Neural crest cell (in vitro differentiated cells): ENCODE measurements around the gene LCNL1. TPM values are rescaled to one million over a fixed set of nuclear protein-coding genes. Genes with fewer than 3 reads are reported as not detected.
A peak's percentile ranks its signal among the peaks of the same experiment; 100 is the strongest.

Experiments used
- DNase-seq: peaks from one replicate; pipeline ENCODE4 v3.0.0; 2021; ENCODE audit warnings: low read depth, mixed read lengths, low spot score
- H3K27ac Mint-ChIP-seq: one replicate; pipeline ENCODE4 v1.8.0; 2021; ENCODE audit warnings: mild to moderate bottlenecking, mixed read lengths; ENCODE audit not compliant: unreplicated experiment
- H3K27me3 Mint-ChIP-seq: 2 replicates; pipeline ENCODE4 v1.8.0; 2021; ENCODE audit warnings: low read depth, mild to moderate bottlenecking, mixed read lengths
- H3K36me3 Mint-ChIP-seq: 2 replicates; pipeline ENCODE4 v1.8.0; 2021; ENCODE audit warnings: low read depth, mild to moderate bottlenecking, mixed read lengths
- H3K4me1 Mint-ChIP-seq: 2 replicates; pipeline ENCODE4 v1.8.0; 2021; ENCODE audit warnings: mixed read lengths
- H3K4me3 Mint-ChIP-seq: one replicate; pipeline ENCODE4 v1.8.0; 2021; ENCODE audit warnings: mild to moderate bottlenecking, mixed read lengths
- H3K9me3 Mint-ChIP-seq: 2 replicates; pipeline ENCODE4 v1.8.0; 2021; ENCODE audit warnings: mixed read lengths
- total RNA-seq: library from RNA; stranded (reverse); gene quantifications from 2 replicates; pipeline ENCODE4 v1.2.1, GENCODE V29; 2021
- TF ChIP-seq, protein P1 (sequence below): fragments of 200-600 bp; sonication (generic); conservative IDR thresholded peaks from 2 replicates; pipeline ENCODE4 v1.5.0; 2021; ENCODE audit warnings: antibody characterized with exemption, mild to moderate bottlenecking

The LCNL1 gene
- total RNA-seq, 1 donor from 2014 or later: not detected

DNA sequence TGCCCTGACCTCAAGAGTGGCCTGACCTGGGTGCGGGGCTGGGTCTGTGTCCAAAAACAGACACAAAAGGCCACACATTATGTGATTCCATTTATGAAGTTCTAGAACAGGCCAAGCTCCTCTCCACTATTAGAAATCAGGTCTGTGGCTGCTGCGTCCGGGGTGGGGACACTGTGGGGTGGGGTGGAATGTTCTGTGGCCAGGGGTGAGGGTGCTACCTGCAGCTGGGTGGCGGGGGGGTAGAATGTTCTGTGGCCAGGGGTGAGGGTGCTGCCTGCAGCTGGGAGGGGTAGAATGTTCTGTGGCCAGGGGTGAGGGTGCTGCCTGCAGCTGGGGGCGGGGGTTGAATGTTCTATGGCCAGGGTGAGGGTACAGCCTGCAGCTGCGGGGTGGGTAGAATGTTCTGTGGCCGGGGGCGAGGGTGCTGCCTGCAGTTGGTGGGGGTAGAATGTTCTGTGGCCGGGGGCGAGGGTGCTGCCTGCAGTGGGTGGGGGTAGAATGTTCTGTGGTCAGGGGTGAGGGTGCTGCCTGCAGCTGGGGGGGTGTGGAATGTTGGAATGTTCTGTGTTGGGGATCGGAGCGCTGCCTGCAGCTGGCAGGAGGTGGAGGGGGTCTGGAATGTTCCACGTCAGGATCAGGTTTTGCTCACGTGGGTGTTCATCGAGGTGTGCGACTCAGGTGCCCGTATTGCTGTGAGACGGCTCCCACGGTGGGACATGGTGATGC lies 22.4 kb upstream of the LCNL1 start:
- H3K27ac Mint-ChIP-seq: no peak overlapping the region
- no peaks in the 10 kb centered on the region for H3K36me3 Mint-ChIP-seq
- TF ChIP-seq, protein P1, sequence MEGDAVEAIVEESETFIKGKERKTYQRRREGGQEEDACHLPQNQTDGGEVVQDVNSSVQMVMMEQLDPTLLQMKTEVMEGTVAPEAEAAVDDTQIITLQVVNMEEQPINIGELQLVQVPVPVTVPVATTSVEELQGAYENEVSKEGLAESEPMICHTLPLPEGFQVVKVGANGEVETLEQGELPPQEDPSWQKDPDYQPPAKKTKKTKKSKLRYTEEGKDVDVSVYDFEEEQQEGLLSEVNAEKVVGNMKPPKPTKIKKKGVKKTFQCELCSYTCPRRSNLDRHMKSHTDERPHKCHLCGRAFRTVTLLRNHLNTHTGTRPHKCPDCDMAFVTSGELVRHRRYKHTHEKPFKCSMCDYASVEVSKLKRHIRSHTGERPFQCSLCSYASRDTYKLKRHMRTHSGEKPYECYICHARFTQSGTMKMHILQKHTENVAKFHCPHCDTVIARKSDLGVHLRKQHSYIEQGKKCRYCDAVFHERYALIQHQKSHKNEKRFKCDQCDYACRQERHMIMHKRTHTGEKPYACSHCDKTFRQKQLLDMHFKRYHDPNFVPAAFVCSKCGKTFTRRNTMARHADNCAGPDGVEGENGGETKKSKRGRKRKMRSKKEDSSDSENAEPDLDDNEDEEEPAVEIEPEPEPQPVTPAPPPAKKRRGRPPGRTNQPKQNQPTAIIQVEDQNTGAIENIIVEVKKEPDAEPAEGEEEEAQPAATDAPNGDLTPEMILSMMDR: no peak
- H3K27me3 Mint-ChIP-seq: no peaks in the 10 kb centered on the region
- H3K9me3 Mint-ChIP-seq: peaks cover 7% of the 10 kb centered on the region
- H3K4me3 Mint-ChIP-seq: no peak overlapping the region
- no peak for DNase-seq
- peaks cover 6% of the 10 kb centered on the region for H3K4me1 Mint-ChIP-seq

DNA sequence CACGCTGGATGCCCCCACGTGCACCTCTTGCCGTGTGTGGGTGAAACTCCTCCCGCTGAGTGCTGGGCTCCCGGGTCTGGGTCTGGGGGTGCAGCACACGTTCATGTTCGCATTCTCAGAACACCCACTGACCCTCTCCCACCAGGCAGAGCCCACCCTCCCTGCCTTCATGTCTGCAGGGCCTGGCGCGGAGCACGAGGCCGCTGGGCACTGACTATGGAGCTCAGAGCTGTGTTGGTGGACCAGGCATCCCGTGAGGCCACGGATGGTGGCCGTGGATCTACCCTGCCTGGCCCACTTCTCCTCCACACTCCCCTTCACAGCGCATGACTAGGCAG lies 21.9 kb upstream of the LCNL1 start:
- Mint-ChIP-seq H3K27ac (no peak overlapping the region), H3K27me3 (no peaks in the 10 kb centered on the region), H3K4me1 (peaks cover 10% of the 10 kb centered on the region), H3K4me3 (no peak overlapping the region), H3K36me3 (no peaks in the 10 kb centered on the region), H3K9me3 (peaks cover 7% of the 10 kb centered on the region)
- TF ChIP-seq, protein P1: no peak
- no peak for DNase-seq

DNA sequence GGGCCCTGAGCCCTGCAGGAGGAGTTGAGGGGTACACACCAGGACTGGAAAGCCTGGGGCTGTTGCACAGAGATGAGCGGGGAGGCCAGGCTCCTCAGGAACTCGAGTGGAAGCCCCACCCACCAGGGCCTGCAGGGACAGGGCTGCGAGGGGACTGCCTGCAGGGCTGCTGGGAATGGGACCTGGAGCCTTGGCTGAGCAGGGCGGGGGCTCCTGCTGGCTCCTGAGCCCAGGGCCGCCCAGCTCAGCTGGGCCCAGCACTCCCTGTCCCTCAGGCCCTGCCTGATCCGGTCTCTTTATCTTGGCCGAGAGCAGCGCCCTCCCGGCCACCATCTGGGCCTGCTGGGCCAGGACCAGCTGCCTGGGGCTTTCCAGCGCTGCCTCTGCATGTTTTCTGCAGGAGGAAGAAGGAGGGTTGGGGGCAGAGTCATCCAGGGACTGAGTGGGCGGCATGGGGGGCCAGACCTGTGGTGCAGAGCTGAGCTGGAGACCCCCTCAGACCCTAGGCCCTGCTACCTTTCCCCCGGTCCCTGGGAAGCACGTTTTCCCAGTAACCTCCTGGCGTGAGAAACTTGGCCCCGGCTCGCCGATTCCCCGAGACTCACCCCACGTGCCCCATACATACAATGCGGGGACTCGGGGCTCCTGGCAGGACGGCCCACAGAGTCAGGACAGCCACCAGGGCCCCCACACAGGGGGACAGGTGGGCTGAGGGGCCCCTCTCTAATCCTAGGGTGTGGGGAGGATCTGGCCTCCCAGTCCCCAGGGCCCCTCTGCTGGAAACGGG lies 21.3 kb upstream of the LCNL1 start:
- Mint-ChIP-seq H3K27ac (peak overlapping the region; percentile 12), H3K4me3 (no peak overlapping the region), H3K4me1 (peaks cover 15% of the 10 kb centered on the region), H3K9me3 (peaks cover 4% of the 10 kb centered on the region), H3K36me3 (no peaks in the 10 kb centered on the region), H3K27me3 (no peaks in the 10 kb centered on the region)
- TF ChIP-seq, protein P1: no peak
- no peak for DNase-seq

DNA sequence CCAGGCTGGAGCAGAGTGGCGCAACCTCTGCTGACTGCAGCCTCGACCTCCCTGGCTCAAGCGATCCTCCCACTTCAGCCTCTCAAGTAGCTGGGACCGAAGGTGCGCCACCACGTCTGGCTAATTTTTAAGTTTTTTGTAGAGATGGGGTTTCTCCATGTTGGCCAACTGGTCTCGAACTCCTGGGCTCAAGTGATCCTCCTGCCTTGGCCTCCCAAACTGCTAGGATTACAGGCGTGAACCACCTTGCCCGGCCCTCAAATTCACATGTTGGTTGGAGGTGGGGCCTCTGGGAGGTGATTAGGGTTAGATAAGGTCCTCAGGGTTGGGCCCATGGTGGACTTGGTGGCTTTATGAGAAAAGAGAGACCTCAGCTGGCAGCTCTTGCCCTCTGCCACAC lies 20.6 kb upstream of the LCNL1 start:
- Mint-ChIP-seq H3K4me1 (peaks cover 16% of the 10 kb centered on the region), H3K27me3 (no peaks in the 10 kb centered on the region), H3K4me3 (no peak overlapping the region), H3K27ac (no peak overlapping the region), H3K9me3 (no peaks in the 10 kb centered on the region), H3K36me3 (no peaks in the 10 kb centered on the region)
- TF ChIP-seq, protein P1: no peak
- DNase-seq: no peak

DNA sequence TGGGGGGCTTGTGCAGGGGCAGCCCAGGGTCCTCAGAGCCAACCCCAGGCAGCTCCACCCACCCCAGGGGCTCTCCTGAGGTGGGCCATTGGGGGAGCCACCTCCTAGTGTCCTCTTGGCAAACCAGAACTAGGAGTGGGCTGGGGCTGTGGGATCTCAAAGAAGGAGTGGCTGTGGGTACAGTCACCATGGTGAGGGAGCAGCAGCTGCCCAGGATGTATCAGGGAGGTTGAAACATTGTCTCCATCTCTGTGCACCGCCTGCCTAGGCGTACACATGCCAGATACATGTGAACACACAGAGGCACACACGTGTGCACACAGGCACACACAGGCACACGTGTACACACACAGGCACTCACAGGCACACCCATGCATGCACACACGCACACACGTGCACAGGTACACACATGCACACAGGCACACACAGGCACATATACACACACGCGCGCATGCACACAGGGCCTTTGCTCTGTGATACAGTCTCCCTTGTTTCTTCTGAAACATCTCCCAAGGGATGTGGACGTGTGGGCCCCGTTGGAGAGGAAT lies 20.0 kb upstream of the LCNL1 start:
- TF ChIP-seq, protein P1: no peak
- H3K27me3 Mint-ChIP-seq: no peaks in the 10 kb centered on the region
- H3K4me1 Mint-ChIP-seq: peaks cover 16% of the 10 kb centered on the region
- no peaks in the 10 kb centered on the region for H3K9me3 Mint-ChIP-seq
- no peaks in the 10 kb centered on the region for H3K36me3 Mint-ChIP-seq
- H3K27ac Mint-ChIP-seq: peak overlapping the region; percentile 57
- no peak for DNase-seq
- H3K4me3 Mint-ChIP-seq: no peak overlapping the region
